ENCODE measurements around the gene SMIM15. TPM values are rescaled to one million over a fixed set of nuclear protein-coding genes. Genes with fewer than 3 reads are reported as not detected.

Gene SMIM15
- total RNA-seq, 4 donors from 2014 or later: 30.4 to 47.9 (median 44.4) TPM

- no peak for TF ChIP-seq POLR2AphosphoS5 (IDR thresholded peaks at IDR 0.05)
- no peaks in the 10 kb centered on the region for H3K27me3 ChIP-seq
- no peaks in the 10 kb centered on the region for H3K9me3 ChIP-seq
- no peak for DNase-seq (ENCODE audit: low spot score in 2 of 2)
- H3K36me3 ChIP-seq: no peaks in the 10 kb centered on the region
- H3K27ac ChIP-seq: no peak overlapping the region
- H3K4me3 ChIP-seq: no peak overlapping the region
- H3K4me1 ChIP-seq: no peaks in the 10 kb centered on the region
These were observed 13.8 kb downstream of the SMIM15 start for GRCh38 chr5:61148515-61148914.

GRCh38 chr5:61142811-61143210, 19.5 kb downstream of the SMIM15 start:
- no peak for DNase-seq (ENCODE audit: low spot score in 2 of 2)
- Histone ChIP-seq H3K36me3 (no peaks in the 10 kb centered on the region), H3K9me3 (no peaks in the 10 kb centered on the region), H3K27me3 (no peaks in the 10 kb centered on the region), H3K4me1 (peaks cover 6% of the 10 kb centered on the region), H3K4me3 (no peak overlapping the region), H3K27ac (no peak overlapping the region)
- TF ChIP-seq CTCF (IDR thresholded peaks at IDR 0.05) (no peak), EP300 (IDR thresholded peaks at IDR 0.05) (no peak)
- 44% methylated on average over 3 of the region's 3 CpGs for WGBS

GRCh38 chr5:61142391-61142790, 19.9 kb downstream of the SMIM15 start:
- H3K27ac ChIP-seq: no peak overlapping the region
- no peak for TF ChIP-seq CTCF (IDR thresholded peaks at IDR 0.05)
- no peak for TF ChIP-seq POLR2A (IDR thresholded peaks at IDR 0.05)
- no peak for TF ChIP-seq POLR2AphosphoS5 (IDR thresholded peaks at IDR 0.05)
- TF ChIP-seq EP300 (IDR thresholded peaks at IDR 0.05): no peak
- H3K4me3 ChIP-seq: no peak overlapping the region
- no peaks in the 10 kb centered on the region for H3K36me3 ChIP-seq
- no peaks in the 10 kb centered on the region for H3K27me3 ChIP-seq
- WGBS: 63% methylated on average over 1 of the region's 1 CpG
- peaks cover 6% of the 10 kb centered on the region for H3K4me1 ChIP-seq
- DNase-seq (ENCODE audit: low spot score in 2 of 2): no peak
- H3K9me3 ChIP-seq: no peaks in the 10 kb centered on the region

- Histone ChIP-seq H3K9me3 (no peaks in the 10 kb centered on the region), H3K4me3 (no peak overlapping the region), H3K4me1 (peaks cover 6% of the 10 kb centered on the region), H3K27me3 (no peaks in the 10 kb centered on the region), H3K27ac (no peak overlapping the region), H3K36me3 (no peaks in the 10 kb centered on the region)
- no peak for TF ChIP-seq EP300 (IDR thresholded peaks at IDR 0.05)
- no peak for TF ChIP-seq POLR2A (IDR thresholded peaks at IDR 0.05)
- no peak for TF ChIP-seq CTCF (IDR thresholded peaks at IDR 0.05)
- TF ChIP-seq POLR2AphosphoS5 (IDR thresholded peaks at IDR 0.05): no peak
- DNase-seq (ENCODE audit: low spot score in 2 of 2): no peak
- WGBS: 11% methylated on average over 1 of the region's 1 CpG
These were observed 20.5 kb downstream of the SMIM15 start for GRCh38 chr5:61141801-61142200.

GRCh38 chr5:61139931-61140330, 22.3 kb downstream of the SMIM15 start:
- Histone ChIP-seq H3K4me1 (peaks cover 6% of the 10 kb centered on the region), H3K27ac (no peak overlapping the region), H3K9me3 (no peaks in the 10 kb centered on the region), H3K27me3 (no peaks in the 10 kb centered on the region), H3K36me3 (no peaks in the 10 kb centered on the region), H3K4me3 (no peak overlapping the region)
- TF ChIP-seq POLR2AphosphoS5 (IDR thresholded peaks at IDR 0.05) (no peak), CTCF (IDR thresholded peaks at IDR 0.05) (no peak), EP300 (IDR thresholded peaks at IDR 0.05) (no peak), POLR2A (IDR thresholded peaks at IDR 0.05) (no peak)
- DNase-seq (ENCODE audit: low spot score in 2 of 2): no peak
- 97% methylated on average over 4 of the region's 4 CpGs for WGBS

GRCh38 chr5:61139094-61139873, 23.0 kb downstream of the SMIM15 start:
- Histone ChIP-seq H3K27me3 (no peaks in the 10 kb centered on the region), H3K9me3 (no peaks in the 10 kb centered on the region), H3K36me3 (no peaks in the 10 kb centered on the region), H3K4me1 (peaks cover 6% of the 10 kb centered on the region), H3K27ac (no peak overlapping the region), H3K4me3 (no peak overlapping the region)
- DNase-seq (ENCODE audit: low spot score in 2 of 2): no peak
- no peak for TF ChIP-seq EP300 (IDR thresholded peaks at IDR 0.05)
- no peak for TF ChIP-seq POLR2A (IDR thresholded peaks at IDR 0.05)
- TF ChIP-seq POLR2AphosphoS5 (IDR thresholded peaks at IDR 0.05): no peak
- no peak for TF ChIP-seq CTCF (IDR thresholded peaks at IDR 0.05)
- 83% methylated on average over 5 of the region's 5 CpGs for WGBS

Measured in suprapubic skin (tissue), 4 donors.